Fibroblast of mammary gland (primary cell): ENCODE measurements around the gene ENTHD1.
"Not testable (repeated sequence)": the region's sequence is repeated elsewhere in the genome, so short reads cannot be mapped to it uniquely, and the experiment has no call there.

Experiments
- DNase-seq: peaks from one replicate; pipeline ENCODE4 v3.0.0-alpha.2; 2010; ENCODE audit warnings: low read depth
- H3K4me3 ChIP-seq: 2 replicates; pipeline ENCODE4 v1.5.1; 2011; ENCODE audit warnings: low read depth, mild to moderate bottlenecking, low read length, moderate library complexity; ENCODE audit not compliant: control insufficient read depth
- TF ChIP-seq, protein P1 (sequence below): conservative IDR thresholded peaks from 2 replicates; pipeline ENCODE4 v1.5.1; 2011; ENCODE audit warnings: low read depth, low read length, inconsistent platforms; ENCODE audit not compliant: control insufficient read depth, insufficient read depth

Gene ENTHD1

GRCh38 chr22:39894554-39895092, 1.1 kb upstream of the ENTHD1 start:
- TF ChIP-seq, protein P1, sequence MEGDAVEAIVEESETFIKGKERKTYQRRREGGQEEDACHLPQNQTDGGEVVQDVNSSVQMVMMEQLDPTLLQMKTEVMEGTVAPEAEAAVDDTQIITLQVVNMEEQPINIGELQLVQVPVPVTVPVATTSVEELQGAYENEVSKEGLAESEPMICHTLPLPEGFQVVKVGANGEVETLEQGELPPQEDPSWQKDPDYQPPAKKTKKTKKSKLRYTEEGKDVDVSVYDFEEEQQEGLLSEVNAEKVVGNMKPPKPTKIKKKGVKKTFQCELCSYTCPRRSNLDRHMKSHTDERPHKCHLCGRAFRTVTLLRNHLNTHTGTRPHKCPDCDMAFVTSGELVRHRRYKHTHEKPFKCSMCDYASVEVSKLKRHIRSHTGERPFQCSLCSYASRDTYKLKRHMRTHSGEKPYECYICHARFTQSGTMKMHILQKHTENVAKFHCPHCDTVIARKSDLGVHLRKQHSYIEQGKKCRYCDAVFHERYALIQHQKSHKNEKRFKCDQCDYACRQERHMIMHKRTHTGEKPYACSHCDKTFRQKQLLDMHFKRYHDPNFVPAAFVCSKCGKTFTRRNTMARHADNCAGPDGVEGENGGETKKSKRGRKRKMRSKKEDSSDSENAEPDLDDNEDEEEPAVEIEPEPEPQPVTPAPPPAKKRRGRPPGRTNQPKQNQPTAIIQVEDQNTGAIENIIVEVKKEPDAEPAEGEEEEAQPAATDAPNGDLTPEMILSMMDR, result no peak
- H3K4me3 ChIP-seq, result no peak overlapping the region
- no peak for DNase-seq

GRCh38 chr22:39889924-39890323, 3.6 kb downstream of the ENTHD1 start:
- H3K4me3 ChIP-seq, DNase-seq: not testable (repeated sequence)

GRCh38 chr22:39883057-39883456, 10.5 kb downstream of the ENTHD1 start:
- TF ChIP-seq, protein P1, result no peak
- no peak overlapping the region for H3K4me3 ChIP-seq
- no peak for DNase-seq

DNA sequence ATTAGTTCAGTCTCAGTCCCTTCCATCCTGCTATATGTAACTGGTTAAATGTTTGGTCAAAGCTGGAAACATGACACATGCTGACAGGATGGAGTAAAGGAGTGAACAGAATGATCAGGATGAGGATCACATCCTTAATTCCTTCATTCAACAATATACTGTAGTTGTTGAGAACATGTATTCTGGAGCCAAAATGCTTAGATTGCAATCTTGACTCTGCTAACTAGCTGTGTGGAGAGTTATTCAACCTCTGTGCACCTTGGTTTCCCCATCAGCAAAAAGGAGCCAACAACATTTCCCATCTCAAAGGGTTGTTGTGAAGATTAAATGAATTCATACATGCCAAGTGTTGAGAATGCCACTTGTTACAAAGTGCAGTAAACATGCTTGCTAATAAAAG, 12.8 kb downstream of the ENTHD1 start:
- no peak overlapping the region for H3K4me3 ChIP-seq
- no peak for DNase-seq
- TF ChIP-seq, protein P1, result no peak

DNA sequence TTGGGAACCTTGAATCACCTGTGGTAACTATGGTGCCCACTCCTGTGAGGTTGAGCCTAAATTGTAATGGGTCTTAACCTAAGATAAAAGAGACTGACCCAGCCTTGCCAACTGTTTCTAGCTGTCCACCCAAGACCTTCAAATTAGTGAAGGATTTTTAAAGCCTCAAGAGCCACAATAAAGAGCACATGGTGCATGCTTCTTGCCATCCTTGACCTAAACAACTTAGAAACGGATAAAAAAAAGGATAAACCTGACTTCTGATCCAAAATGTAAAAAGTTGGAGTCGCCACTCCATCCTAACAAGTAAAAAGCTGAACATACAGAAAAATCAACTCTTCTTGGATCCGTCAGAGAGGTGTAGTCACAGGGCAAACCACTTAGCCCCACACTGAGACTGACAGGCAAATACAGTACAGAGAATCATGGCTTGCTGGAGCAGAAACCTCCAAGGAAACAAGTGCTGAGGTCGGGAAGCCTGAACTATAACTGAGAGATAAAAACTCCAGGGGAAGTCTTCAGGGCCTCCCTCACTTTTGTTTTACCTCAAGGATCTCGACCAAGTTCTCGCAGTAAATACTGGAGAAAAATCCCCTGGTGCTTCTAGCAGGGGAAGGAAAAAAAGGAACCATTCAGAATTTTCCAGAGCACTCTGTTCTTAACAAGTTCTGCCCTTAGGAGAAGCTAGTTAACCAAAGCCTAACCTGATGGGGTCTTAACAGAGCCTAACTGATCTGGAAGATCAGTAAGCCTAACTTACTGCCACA, 16.3 kb downstream of the ENTHD1 start:
- TF ChIP-seq, protein P1, result no peak
- DNase-seq, result no peak
- H3K4me3 ChIP-seq, result no peak overlapping the region

DNA sequence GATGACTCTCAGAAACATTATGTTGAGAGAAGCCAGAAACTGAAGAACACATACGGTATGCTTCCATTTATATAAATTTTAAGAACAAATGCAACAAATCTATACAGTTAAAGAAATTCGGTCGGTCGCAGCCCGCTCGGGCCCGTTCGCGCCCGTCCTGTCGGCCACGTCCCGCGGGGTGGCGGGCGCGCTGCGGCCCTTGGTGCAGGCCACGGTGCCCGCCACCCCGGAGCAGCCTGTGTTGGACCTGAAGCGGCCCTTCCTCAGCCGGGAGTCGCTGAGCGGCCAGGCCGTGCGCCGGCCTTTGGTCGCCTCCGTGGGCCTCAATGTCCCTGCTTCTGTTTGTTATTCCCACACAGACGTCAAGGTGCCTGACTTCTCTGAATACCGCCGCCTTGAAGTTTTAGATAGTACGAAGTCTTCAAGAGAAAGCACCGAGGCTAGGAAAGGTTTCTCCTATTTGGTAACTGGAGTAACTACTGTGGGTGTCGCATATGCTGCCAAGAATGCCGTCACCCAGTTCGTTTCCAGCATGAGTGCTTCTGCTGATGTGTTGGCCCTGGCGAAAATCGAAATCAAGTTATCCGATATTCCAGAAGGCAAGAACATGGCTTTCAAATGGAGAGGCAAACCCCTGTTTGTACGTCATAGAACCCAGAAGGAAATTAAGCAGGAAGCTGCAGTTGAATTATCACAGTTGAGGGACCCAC, 18.2 kb downstream of the ENTHD1 start:
- DNase-seq, H3K4me3 ChIP-seq: not testable (repeated sequence)

- DNase-seq, result no peak
- H3K4me3 ChIP-seq, result no peak overlapping the region
- TF ChIP-seq, protein P1, result no peak
These were observed 19.6 kb downstream of the ENTHD1 start for GRCh38 chr22:39873965-39874364.

- no peak for DNase-seq
- TF ChIP-seq, protein P1, result no peak
- H3K4me3 ChIP-seq, result no peak overlapping the region
These were observed 21.0 kb downstream of the ENTHD1 start for GRCh38 chr22:39872548-39872947.
